ENCODE measurements around the gene NLRP5. TPM values are rescaled to one million over a fixed set of nuclear protein-coding genes. Genes with fewer than 3 reads are reported as not detected.
"Not testable (repeated sequence)": the region's sequence is repeated elsewhere in the genome, so short reads cannot be mapped to it uniquely, and the experiment has no call there.

NLRP5 gene
- total RNA-seq, 1 experiment from 2014 or later, result not detected

- intact Hi-C loops (cut with micrococcal nuclease; ENCODE audit: unreplicated experiment); H3K4me3 ChIP-seq (ENCODE audit: low read depth in 2 of 2, low read length in 2 of 2); POLR2A ChIA-PET; BruUV-seq (replicated peaks); H3K4me1 ChIP-seq (ENCODE audit: control insufficient read depth, insufficient read depth, low read length); CTCF ChIA-PET; H3K27ac ChIP-seq (ENCODE audit: low read length); in situ Hi-C loops (cut with HindIII; ENCODE audit: low pct_unique_long_range_greater_than_20kb, low sequenced_read_pairs); DNase-seq (ENCODE audit: low read depth, low spot score); ATAC-seq; H3K36me3 ChIP-seq (ENCODE audit: control insufficient read depth, insufficient read depth, low read length); H3K9me3 ChIP-seq (ENCODE audit: control insufficient read depth, insufficient read depth, low read depth, low read length): not testable (repeated sequence)
- TF ChIP-seq REST (IDR thresholded peaks at IDR 0.05; ENCODE audit: insufficient read depth in 1 of 2, low read depth in 2 of 2, low read length in 1 of 2), result peak in 1 of 2 experiments; percentile 71; a peak in 2 of 4 replicates
- peaks cover 26% of the 10 kb centered on the region for H3K27me3 ChIP-seq (ENCODE audit: control insufficient read depth, insufficient read depth, low read length)
These were observed 32.8 kb downstream of the NLRP5 start for GRCh38 chr19:56019325-56019724.

GRCh38 chr19:56020355-56020975 lies 33.9 kb downstream of the NLRP5 start:
- H3K4me1 ChIP-seq (ENCODE audit: control insufficient read depth, insufficient read depth, low read length); POLR2A ChIA-PET; BruUV-seq (replicated peaks); CTCF ChIA-PET; H3K27ac ChIP-seq (ENCODE audit: low read length); H3K4me3 ChIP-seq (ENCODE audit: low read depth in 2 of 2, low read length in 2 of 2); H3K36me3 ChIP-seq (ENCODE audit: control insufficient read depth, insufficient read depth, low read length); DNase-seq (ENCODE audit: low read depth, low spot score); in situ Hi-C loops (cut with HindIII; ENCODE audit: low pct_unique_long_range_greater_than_20kb, low sequenced_read_pairs); H3K9me3 ChIP-seq (ENCODE audit: control insufficient read depth, insufficient read depth, low read depth, low read length); intact Hi-C loops (cut with micrococcal nuclease; ENCODE audit: unreplicated experiment); ATAC-seq: not testable (repeated sequence)
- H3K27me3 ChIP-seq (ENCODE audit: control insufficient read depth, insufficient read depth, low read length), result peaks cover 23% of the 10 kb centered on the region
- peak in 1 of 2 experiments; percentile 73; a peak in 2 of 4 replicates for TF ChIP-seq REST (IDR thresholded peaks at IDR 0.05; ENCODE audit: insufficient read depth in 1 of 2, low read depth in 2 of 2, low read length in 1 of 2)

GRCh38 chr19:56026769-56027168 lies 40.2 kb downstream of the NLRP5 start:
- in situ Hi-C loops (cut with HindIII; ENCODE audit: low pct_unique_long_range_greater_than_20kb, low sequenced_read_pairs), result no loop called here
- no peak for TF ChIP-seq REST (IDR thresholded peaks at IDR 0.05; ENCODE audit: insufficient read depth in 1 of 2, low read depth in 2 of 2, low read length in 1 of 2)
- TF ChIP-seq TCF7L2 (IDR thresholded peaks at IDR 0.05; ENCODE audit: low read depth, low read length), result no peak
- no peak for TF ChIP-seq SIN3A (IDR thresholded peaks at IDR 0.05; ENCODE audit: borderline replicate concordance, insufficient read depth, low read depth, low read length)
- no peak for TF ChIP-seq CTCF (IDR thresholded peaks at IDR 0.05)
- no peak for TF ChIP-seq POLR2AphosphoS5 (IDR thresholded peaks at IDR 0.05; ENCODE audit: low read depth, low read length)
- H3K27ac ChIP-seq (ENCODE audit: low read length), result no peak overlapping the region
- H3K36me3 ChIP-seq (ENCODE audit: control insufficient read depth, insufficient read depth, low read length), result no peaks in the 10 kb centered on the region
- H3K4me1 ChIP-seq (ENCODE audit: control insufficient read depth, insufficient read depth, low read length), result no peaks in the 10 kb centered on the region
- ATAC-seq (no peak), DNase-seq (ENCODE audit: low read depth, low spot score) (no peak)
- CTCF ChIA-PET, result no interaction called here
- POLR2A ChIA-PET, result no interaction called here
- intact Hi-C loops (cut with micrococcal nuclease; ENCODE audit: unreplicated experiment), result no loop called here
- H3K27me3 ChIP-seq (ENCODE audit: control insufficient read depth, insufficient read depth, low read length), result peaks cover 14% of the 10 kb centered on the region
- H3K4me3 ChIP-seq (ENCODE audit: low read depth in 2 of 2, low read length in 2 of 2), result no peak overlapping the region
- BruUV-seq (replicated peaks), result no TSS peak
- H3K9me3 ChIP-seq (ENCODE audit: control insufficient read depth, insufficient read depth, low read depth, low read length), result no peaks in the 10 kb centered on the region
